Body of pancreas (tissue), 4 donors: Measurements from ENCODE around the gene COX8A.

Source experiments
- POLR2A ChIP-seq, 3 donors: fragments of 450-650 bp; IDR thresholded peaks; one replicate each; pipeline ENCODE4 v1.6.1; 2016; ENCODE audit warnings: antibody characterized with exemption in 3 of 3, mild to moderate bottlenecking in 2 of 3
- TF ChIP-seq, protein P1 (sequence below), 7 experiments: fragments of 450-650 bp in 4 of 7; fragments of 200-600 bp in 3 of 7; sonication (generic) in 3 of 7; IDR thresholded peaks; one replicate each; pipeline ENCODE4 v1.5.1; 2016 to 2019; ENCODE audit warnings: antibody characterized with exemption in 7 of 7

DNA sequence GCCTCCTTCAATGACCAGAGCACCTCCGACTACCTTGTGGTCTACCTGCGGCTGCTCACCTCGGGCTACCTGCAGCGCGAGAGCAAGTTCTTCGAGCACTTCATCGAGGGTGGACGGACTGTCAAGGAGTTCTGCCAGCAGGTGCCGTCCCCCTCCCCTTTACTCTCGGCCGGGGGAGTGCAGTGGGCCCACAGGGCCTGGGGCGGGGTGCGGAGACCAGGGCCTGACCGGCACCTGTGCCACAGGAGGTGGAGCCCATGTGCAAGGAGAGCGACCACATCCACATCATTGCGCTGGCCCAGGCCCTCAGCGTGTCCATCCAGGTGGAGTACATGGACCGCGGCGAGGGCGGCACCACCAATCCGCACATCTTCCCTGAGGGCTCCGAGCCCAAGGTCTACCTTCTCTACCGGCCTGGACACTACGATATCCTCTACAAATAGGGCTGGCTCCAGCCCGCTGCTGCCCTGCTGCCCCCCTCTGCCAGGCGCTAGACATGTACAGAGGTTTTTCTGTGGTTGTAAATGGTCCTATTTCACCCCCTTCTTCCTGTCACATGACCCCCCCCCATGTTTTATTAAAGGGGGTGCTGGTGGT, 22.8 kb downstream of the COX8A start:
- TF ChIP-seq, protein P1, sequence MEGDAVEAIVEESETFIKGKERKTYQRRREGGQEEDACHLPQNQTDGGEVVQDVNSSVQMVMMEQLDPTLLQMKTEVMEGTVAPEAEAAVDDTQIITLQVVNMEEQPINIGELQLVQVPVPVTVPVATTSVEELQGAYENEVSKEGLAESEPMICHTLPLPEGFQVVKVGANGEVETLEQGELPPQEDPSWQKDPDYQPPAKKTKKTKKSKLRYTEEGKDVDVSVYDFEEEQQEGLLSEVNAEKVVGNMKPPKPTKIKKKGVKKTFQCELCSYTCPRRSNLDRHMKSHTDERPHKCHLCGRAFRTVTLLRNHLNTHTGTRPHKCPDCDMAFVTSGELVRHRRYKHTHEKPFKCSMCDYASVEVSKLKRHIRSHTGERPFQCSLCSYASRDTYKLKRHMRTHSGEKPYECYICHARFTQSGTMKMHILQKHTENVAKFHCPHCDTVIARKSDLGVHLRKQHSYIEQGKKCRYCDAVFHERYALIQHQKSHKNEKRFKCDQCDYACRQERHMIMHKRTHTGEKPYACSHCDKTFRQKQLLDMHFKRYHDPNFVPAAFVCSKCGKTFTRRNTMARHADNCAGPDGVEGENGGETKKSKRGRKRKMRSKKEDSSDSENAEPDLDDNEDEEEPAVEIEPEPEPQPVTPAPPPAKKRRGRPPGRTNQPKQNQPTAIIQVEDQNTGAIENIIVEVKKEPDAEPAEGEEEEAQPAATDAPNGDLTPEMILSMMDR (IDR thresholded peaks at IDR 0.05) = no peak
- TF ChIP-seq POLR2A (IDR thresholded peaks at IDR 0.05) = no peak
